GM18508 (cell line): Measurements from ENCODE around the gene SUB1.
"Not testable (repeated sequence)": the region's sequence is repeated elsewhere in the genome, so short reads cannot be mapped to it uniquely, and the experiment has no call there.

Experiments
- ATAC-seq: cut with Tn5 transposase; IDR thresholded peaks from one replicate; pipeline ENCODE4 v1.9.1; 2021; ENCODE audit warnings: moderate number of reproducible peaks; ENCODE audit not compliant: insufficient read depth, unreplicated experiment

Gene SUB1

DNA sequence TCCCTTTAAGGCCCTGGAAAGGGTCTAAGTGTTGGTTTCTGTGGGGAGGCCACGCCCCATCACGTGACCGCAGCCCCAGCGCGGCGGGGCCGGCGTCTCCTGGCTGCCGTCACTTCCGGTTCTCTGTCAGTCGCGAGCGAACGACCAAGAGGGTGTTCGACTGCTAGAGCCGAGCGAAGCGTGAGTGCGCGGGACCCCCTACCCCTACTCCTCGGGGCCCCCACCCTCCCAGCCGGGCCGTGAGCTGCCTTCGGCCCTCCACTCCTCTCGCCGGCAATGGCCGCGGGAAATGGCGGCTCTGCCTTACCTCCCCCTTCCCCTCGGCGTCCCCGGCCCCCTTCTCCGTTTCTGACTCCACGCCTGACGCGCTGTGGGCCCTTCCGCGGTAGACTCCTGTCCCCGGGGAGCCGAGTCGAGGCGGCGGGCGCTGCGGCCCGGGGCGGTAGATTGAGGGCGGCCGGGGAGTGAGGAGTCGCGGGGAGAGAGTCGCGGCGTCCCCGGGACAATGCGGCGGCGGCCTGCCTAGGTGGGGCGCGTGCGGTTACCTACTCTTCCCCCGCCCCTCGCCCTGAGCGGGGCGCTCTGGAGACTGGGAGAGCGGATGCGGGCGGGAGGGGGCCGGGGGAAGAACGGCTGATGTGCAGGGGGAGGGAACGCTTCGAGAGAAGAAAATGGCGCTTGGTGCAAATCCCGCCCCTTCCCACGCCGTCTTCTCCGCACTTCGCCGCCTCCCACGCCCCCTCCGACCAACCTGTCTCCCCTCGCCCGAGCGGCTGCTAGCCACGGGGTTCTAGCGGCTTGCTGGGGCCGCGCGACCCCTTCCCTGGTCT is at the start of gene SUB1:
SUB1 (plus strand) TSS at position 112 of the 830 bp plus-strand sequence. CDS start 2,956 bp downstream, outside the sequence.
- peak; percentile 35 for ATAC-seq

GRCh38 chr5:32536246-32536645 is 49.1 kb upstream of the SUB1 start:
- no peak for ATAC-seq

GRCh38 chr5:32537437-32538029 is 47.8 kb upstream of the SUB1 start:
- peak; percentile 22 for ATAC-seq

DNA sequence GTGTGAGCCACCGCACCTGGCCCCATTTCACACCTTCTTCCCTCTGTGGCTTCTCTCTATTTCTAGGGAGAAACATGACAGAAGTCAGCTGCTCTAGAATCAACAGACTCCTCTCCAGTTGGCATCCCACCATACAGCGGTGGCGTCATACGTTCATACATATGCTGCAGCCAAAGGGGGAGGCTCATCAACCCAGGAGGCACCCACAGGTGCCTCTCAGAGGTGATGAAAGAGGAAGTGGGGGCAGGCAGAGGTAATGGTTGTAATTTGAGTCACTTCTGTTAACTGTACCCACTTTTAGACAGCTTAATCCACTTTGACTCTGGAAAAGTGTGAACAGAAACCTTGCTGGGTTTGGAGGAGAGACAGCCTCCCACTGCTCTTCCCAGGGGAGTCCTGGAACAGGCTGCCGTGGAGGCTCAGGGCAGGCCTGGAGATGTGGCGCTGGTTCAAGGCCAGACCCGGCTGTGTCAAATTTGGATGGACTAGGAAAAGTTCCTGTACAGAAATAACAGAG is 47.3 kb upstream of the SUB1 start:
- ATAC-seq, result peak; percentile 71

DNA sequence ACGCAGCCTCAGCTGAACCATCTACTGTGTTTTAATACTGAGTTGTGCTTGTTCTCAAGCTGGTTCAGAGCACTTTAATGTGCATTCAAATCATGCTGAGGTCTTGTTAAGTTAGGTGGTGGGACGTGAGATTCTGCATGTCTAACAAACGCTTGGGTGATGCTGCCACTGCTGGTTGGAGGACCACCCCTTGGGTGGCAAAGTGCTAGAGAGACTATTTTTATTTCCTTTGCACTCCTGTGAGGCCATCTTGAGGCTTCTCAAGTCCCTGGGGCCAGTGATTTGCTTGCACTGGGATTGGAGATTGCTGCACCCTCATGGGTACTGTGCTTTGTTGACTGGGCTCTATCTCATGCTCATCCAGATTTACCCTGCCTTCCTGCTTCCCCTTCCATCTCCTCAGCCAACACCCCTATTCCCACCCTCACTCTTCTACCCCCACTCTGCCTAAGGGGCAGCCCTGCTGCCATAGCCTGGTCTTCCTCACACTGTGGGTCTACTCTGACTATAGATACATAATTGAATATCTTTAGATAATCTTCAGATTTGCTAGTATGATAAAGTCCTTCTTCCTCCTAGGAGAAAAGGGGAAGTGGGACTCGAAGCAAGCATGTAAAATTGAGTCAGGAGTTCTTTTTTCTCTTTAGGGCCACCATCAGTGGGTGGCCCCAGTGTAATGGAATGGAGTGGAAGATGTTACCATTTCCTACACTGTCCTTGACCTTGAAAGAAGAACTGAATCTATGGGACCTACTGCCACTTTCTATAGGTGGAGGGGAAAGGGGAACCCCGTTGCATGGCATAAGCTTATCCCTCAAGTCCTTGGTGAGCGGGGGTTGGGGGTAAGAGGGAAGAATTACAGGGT is 45.1 kb upstream of the SUB1 start:
- ATAC-seq, result no peak

DNA sequence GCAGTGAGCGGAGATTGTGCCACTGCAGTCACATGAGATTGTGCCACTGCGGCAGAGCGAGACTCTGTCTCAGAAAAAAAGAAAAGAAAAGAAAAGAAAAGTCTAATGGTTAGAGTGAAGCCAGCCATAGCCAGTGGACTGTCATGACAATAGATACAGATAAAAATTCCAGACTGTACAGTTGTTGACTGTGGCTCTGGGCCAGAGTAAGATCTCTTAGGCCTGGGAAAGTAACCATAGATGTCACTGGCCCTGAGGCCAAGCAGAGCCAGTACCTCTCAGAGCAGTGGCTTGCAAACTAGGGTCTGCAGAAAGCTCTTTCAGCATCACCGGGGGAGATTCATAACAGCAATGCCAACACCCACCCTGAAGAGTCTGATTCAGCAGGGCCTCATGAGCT is 44.1 kb upstream of the SUB1 start:
- ATAC-seq, result no peak

DNA sequence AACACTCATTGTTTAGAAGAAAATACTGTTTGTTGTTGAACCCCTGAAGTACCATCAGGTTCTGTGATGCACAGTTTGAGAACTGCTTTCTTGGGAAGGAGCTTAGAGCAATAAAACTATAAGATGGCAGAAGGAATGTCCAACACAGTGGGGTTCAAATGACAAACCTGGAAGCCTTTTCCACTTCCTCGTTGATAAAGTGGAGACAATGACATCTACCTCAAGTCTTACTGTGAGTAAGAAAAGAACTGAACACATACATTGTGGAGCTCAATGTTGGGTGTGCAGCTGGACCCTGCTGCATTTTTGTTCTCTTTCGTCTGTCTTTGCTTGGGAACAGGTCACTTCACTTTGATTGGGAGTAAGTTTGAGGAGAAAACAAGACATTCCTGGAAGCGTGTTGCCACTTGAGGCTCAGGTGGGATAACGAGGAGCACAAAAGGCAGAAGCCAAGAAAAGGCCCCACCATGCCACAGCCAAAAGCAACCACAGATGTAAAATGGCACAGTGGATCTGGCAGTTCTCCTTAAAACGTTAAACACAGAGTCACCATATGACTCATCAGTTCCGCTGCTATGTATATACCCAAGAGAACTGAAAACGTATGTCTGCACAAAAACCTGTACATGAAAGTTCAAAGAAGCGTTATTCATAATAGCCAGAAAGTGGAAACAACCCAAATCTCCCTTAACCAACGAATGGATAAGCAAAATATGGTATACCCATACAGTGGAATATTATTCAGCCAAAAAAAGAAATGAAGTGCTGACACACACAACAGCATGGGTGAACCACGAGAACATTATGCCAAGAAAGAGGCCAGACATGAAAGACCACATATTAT is 42.9 kb upstream of the SUB1 start:
- peak; percentile 63 for ATAC-seq

- no peak for ATAC-seq
Observed at GRCh38 chr5:32543291-32543690, 42.1 kb upstream of the SUB1 start.

DNA sequence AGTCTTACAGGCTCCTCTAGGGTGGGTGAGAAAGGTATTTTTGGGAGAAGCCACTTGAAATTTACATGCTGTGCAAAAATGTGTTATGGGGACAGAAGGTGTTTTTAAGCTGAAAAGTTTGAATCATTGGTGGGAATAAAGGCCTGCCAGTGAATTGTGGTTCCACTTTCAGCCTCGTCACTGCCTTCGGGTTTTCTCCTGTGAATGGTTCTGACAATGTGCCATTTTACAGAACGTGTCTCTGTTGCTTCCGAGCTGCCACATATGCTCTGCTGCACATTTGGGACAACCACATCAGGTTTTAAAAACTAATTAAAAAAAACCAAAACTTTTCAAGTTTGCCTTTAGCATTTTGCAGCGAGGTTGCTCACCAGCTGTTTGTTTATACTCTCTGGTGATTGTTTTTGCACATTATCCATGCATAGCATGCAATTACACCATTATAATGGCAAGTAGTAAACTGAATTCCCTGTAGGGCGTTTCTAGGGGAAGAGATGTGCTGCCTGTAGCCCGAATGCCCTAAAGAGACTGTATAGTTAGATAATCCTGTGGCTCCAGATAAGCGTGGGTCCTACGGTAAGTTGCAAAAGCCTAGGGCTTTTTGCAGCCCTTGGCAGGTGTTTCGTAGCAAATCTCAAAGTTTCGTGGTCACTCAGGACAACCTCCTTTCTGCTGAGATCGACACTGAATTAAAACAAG is 40.1 kb upstream of the SUB1 start:
- ATAC-seq, result no peak

DNA sequence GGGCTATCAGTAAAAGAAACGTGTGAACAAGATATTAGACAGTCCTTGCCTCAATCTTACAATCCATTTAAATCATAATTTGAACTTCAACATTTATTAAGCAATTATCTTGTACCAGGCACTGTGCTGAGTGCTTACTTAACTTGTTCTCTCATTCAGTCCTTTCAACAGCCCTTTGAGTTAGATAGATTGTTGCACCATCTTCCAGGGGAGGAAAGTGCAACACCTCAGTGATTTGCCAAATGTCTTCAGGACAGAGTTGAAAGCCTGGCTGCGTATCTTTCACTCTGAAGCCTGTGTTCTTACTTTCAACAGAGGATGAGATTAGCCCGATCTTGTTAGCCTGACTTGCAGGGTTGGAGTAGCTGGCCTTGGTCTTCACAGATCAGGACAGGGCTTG is 34.2 kb upstream of the SUB1 start:
- no peak for ATAC-seq

- ATAC-seq, result no peak
Observed at GRCh38 chr5:32551865-32552264, 33.5 kb upstream of the SUB1 start.

- not testable (repeated sequence) for ATAC-seq
Observed at GRCh38 chr5:32552491-32552890, 32.9 kb upstream of the SUB1 start.

DNA sequence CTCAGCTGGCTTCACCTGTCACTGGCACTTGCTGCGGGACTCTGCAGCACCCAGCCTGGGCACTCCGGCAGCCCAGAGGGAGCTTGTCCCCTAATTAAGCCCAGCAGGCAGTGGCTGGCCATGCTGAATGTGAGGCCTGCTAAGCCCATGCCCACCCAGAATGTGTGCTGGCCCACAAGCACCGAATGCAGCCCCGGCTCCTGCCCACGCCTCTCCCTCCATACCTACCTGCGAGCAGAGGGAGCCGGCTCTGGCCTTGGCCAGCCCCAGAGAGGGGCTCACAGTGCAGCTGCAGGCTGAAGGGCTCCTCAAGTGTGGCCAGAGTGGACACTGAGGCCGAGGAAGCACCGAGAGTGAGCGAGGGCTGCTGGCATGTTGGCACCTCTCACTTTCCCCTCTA is 32.4 kb upstream of the SUB1 start:
- no peak for ATAC-seq

GRCh38 chr5:32554181-32554780 is 31.1 kb upstream of the SUB1 start:
- not testable (repeated sequence) for ATAC-seq

GRCh38 chr5:32556543-32556942 is 28.8 kb upstream of the SUB1 start:
- ATAC-seq, result not testable (repeated sequence)

DNA sequence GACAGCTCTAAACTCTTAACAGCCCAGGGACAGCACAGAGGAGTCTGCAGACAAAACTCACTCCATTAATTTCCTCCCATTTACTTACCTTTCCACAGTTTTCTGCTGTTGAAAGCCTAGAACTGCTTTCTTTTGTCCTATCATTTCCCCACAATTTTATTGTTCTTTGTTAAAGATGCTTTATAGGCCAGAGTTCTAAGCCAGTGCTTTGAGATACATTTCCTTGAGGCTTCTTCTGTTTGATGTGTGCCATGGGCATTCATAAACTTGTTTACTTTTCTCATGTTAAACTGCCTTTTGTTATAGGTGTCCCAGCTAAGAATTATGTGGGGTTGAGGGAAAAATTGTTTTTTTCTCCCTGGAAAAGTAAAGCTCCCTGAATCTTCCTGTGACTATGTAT is 25.9 kb upstream of the SUB1 start:
- no peak for ATAC-seq

- ATAC-seq, result no peak
Observed at GRCh38 chr5:32559921-32560320, 25.4 kb upstream of the SUB1 start.

- no peak for ATAC-seq
Observed at GRCh38 chr5:32562056-32562455, 23.3 kb upstream of the SUB1 start.

- no peak for ATAC-seq
Observed at GRCh38 chr5:32562843-32563242, 22.5 kb upstream of the SUB1 start.
